ENCODE measurements around the gene VWA3B. TPM values are rescaled to one million over a fixed set of nuclear protein-coding genes. Genes with fewer than 3 reads are reported as not detected.

VWA3B gene
- total and polyA plus RNA-seq, 2 of the 4 experiments (the other 2 are of a cell fraction), result not detected

- Histone ChIP-seq H3K27me3 (ENCODE audit: control insufficient read depth, insufficient read depth, low read length) (peaks cover 19% of the 10 kb centered on the region), H3K4me2 (ENCODE audit: low read depth, low read length) (no peak overlapping the region), H3K9me3 (ENCODE audit: control insufficient read depth, insufficient read depth, low read length) (no peaks in the 10 kb centered on the region), H3K9me1 (ENCODE audit: insufficient read depth, low read length) (no peaks in the 10 kb centered on the region), H3K4me3 (ENCODE audit: insufficient read depth, low read depth, low read length) (no peak overlapping the region), H2BK120ac (ENCODE audit: low read depth, low read length) (no peak overlapping the region), H3K36me3 (ENCODE audit: control insufficient read depth, insufficient read depth, low read length) (no peaks in the 10 kb centered on the region), H2AFZ (replicated peaks; ENCODE audit: low read length, poor library complexity) (no peak overlapping the region), H3K79me1 (ENCODE audit: low read depth in 1 of 2, low read length in 2 of 2) (no peaks in the 10 kb centered on the region), H4K5ac (ENCODE audit: low read depth, low read length) (no peak overlapping the region), H2AK5ac (ENCODE audit: low read depth, low read length) (no peak overlapping the region), H2AK9ac (replicated peaks; ENCODE audit: low read depth, low read length, poor library complexity) (no peak overlapping the region), H3K56ac (ENCODE audit: extremely low read depth, insufficient read depth, low read length) (no peak overlapping the region), H3K23ac (ENCODE audit: low read depth, low read length) (no peak overlapping the region), H2BK20ac (ENCODE audit: low read depth, low read length) (no peak overlapping the region), H3K18ac (ENCODE audit: low read depth, low read length) (no peak overlapping the region), H3K27ac (ENCODE audit: insufficient read depth, low read length) (no peak overlapping the region), H3K4ac (ENCODE audit: low read depth, low read length) (no peak overlapping the region), H4K8ac (ENCODE audit: low read depth in 2 of 2, low read length in 2 of 2) (no peak overlapping the region), H3K9ac (ENCODE audit: low read depth, low read length) (no peak overlapping the region), H2BK5ac (ENCODE audit: low read depth, low read length, poor library complexity, severe bottlenecking) (no peak overlapping the region), H4K91ac (ENCODE audit: insufficient read depth, low read depth, low read length) (no peak overlapping the region), H2BK15ac (ENCODE audit: low read depth, low read length) (no peak overlapping the region), H3K4me1 (ENCODE audit: control insufficient read depth, insufficient read depth, low read length) (no peaks in the 10 kb centered on the region), H3K14ac (replicated peaks; ENCODE audit: low read depth, low read length) (no peak overlapping the region), H4K20me1 (ENCODE audit: insufficient read depth, low read length) (no peaks in the 10 kb centered on the region)
- CTCF ChIA-PET, result interaction anchor here (0.5 kb wide), 1 partner anchor 103 kb away, joined by 5 read pairs; no protein-coding TSS in a partner anchor
- no peak for TF ChIP-seq RAD21 (IDR thresholded peaks at IDR 0.05; ENCODE audit: low read length)
- TF ChIP-seq CTCF (conservative IDR thresholded peaks at IDR 0.05; ENCODE audit: low read depth, low read length), result no peak
- TF ChIP-seq MXI1 (IDR thresholded peaks at IDR 0.05; ENCODE audit: borderline replicate concordance, low read depth, low read length), result no peak
- no peak for TF ChIP-seq BHLHE40 (IDR thresholded peaks at IDR 0.05; ENCODE audit: low read depth, low read length)
- POLR2A ChIA-PET (ENCODE audit: unreplicated experiment), result no interaction called here
- DNase-seq (no peak), ATAC-seq (ENCODE audit: low read depth) (no peak)
- WGBS, 2 experiments (ENCODE audit: extremely low coverage in 2 of 2, insufficient read length in 1 of 2), result 67% methylated on average over 1 of the region's 5 CpGs; no CpG with 5 or more reads in 1 of the 2 experiments
- intact Hi-C loops (cut with micrococcal nuclease) (no loop called here), in situ Hi-C loops (cut with MboI; ENCODE audit: low sequenced_read_pairs) (loop anchor here (10.0 kb wide), 1 partner anchor 90 kb away; no protein-coding TSS in a partner anchor), dilution Hi-C loops (cut with HindIII; ENCODE audit: low sequenced_read_pairs, unreplicated experiment) (no loop called here)
- no TSS peak for BruUV-seq (replicated peaks)
Measured at GRCh38 chr2:98295275-98295674, 208.3 kb downstream of the VWA3B start.

Measured in IMR-90 (cell line).